ENCODE results near the gene FBXW2.

FBXW2 gene

GRCh38 chr9:120776788-120777187 lies 16.4 kb downstream of the FBXW2 start:
- no peaks in the 10 kb centered on the region for H3K4me1 ChIP-seq (ENCODE audit: control insufficient read depth, insufficient read depth, low read length)
- no peak overlapping the region for H3K9ac ChIP-seq (ENCODE audit: low read depth, low read length)
- peaks cover 8% of the 10 kb centered on the region for H3K36me3 ChIP-seq (ENCODE audit: control insufficient read depth, insufficient read depth, low read length)

GRCh38 chr9:120775859-120776258 lies 17.4 kb downstream of the FBXW2 start:
- H3K4me1 ChIP-seq (ENCODE audit: control insufficient read depth, insufficient read depth, low read length) = no peaks in the 10 kb centered on the region
- H3K36me3 ChIP-seq (ENCODE audit: control insufficient read depth, insufficient read depth, low read length) = peaks cover 11% of the 10 kb centered on the region
- H3K27me3 ChIP-seq (ENCODE audit: control insufficient read depth, insufficient read depth, low read length) = no peaks in the 10 kb centered on the region
- H3K9ac ChIP-seq (ENCODE audit: low read depth, low read length) = no peak overlapping the region
- no peak overlapping the region for H3K4me3 ChIP-seq (ENCODE audit: low read depth, low read length)
- H3K9me3 ChIP-seq (ENCODE audit: control insufficient read depth, insufficient read depth, low read length) = no peaks in the 10 kb centered on the region

More at GRCh38 chr9:120776788-120777187, 16.4 kb downstream of the FBXW2 start:
- Histone ChIP-seq H3K4me3 (ENCODE audit: low read depth, low read length) (no peak overlapping the region), H3K9me3 (ENCODE audit: control insufficient read depth, insufficient read depth, low read length) (no peaks in the 10 kb centered on the region), H3K27me3 (ENCODE audit: control insufficient read depth, insufficient read depth, low read length) (no peaks in the 10 kb centered on the region)

GRCh38 chr9:120774719-120775118 lies 18.5 kb downstream of the FBXW2 start:
- H3K27me3 ChIP-seq (ENCODE audit: control insufficient read depth, insufficient read depth, low read length) = no peaks in the 10 kb centered on the region
- peaks cover 11% of the 10 kb centered on the region for H3K36me3 ChIP-seq (ENCODE audit: control insufficient read depth, insufficient read depth, low read length)
- no peaks in the 10 kb centered on the region for H3K4me1 ChIP-seq (ENCODE audit: control insufficient read depth, insufficient read depth, low read length)
- H3K9me3 ChIP-seq (ENCODE audit: control insufficient read depth, insufficient read depth, low read length) = no peaks in the 10 kb centered on the region
- no peak overlapping the region for H3K4me3 ChIP-seq (ENCODE audit: low read depth, low read length)
- H3K9ac ChIP-seq (ENCODE audit: low read depth, low read length) = no peak overlapping the region

GRCh38 chr9:120773256-120773655 lies 20.0 kb downstream of the FBXW2 start:
- H3K9me3 ChIP-seq (ENCODE audit: control insufficient read depth, insufficient read depth, low read length) = no peaks in the 10 kb centered on the region
- H3K36me3 ChIP-seq (ENCODE audit: control insufficient read depth, insufficient read depth, low read length) = peaks cover 12% of the 10 kb centered on the region
- no peaks in the 10 kb centered on the region for H3K27me3 ChIP-seq (ENCODE audit: control insufficient read depth, insufficient read depth, low read length)
- no peak overlapping the region for H3K9ac ChIP-seq (ENCODE audit: low read depth, low read length)
- peaks cover 1% of the 10 kb centered on the region for H3K4me1 ChIP-seq (ENCODE audit: control insufficient read depth, insufficient read depth, low read length)
- no peak overlapping the region for H3K4me3 ChIP-seq (ENCODE audit: low read depth, low read length)

- H3K4me3 ChIP-seq (ENCODE audit: low read depth, low read length) = no peak overlapping the region
- H3K9ac ChIP-seq (ENCODE audit: low read depth, low read length) = no peak overlapping the region
- H3K36me3 ChIP-seq (ENCODE audit: control insufficient read depth, insufficient read depth, low read length) = peaks cover 11% of the 10 kb centered on the region
- no peaks in the 10 kb centered on the region for H3K27me3 ChIP-seq (ENCODE audit: control insufficient read depth, insufficient read depth, low read length)
- no peaks in the 10 kb centered on the region for H3K9me3 ChIP-seq (ENCODE audit: control insufficient read depth, insufficient read depth, low read length)
- H3K4me1 ChIP-seq (ENCODE audit: control insufficient read depth, insufficient read depth, low read length) = peaks cover 7% of the 10 kb centered on the region
These were observed 22.3 kb downstream of the FBXW2 start for GRCh38 chr9:120770931-120771330.

- Histone ChIP-seq H3K4me3 (ENCODE audit: low read depth, low read length) (no peak overlapping the region), H3K9ac (ENCODE audit: low read depth, low read length) (no peak overlapping the region), H3K4me1 (ENCODE audit: control insufficient read depth, insufficient read depth, low read length) (peaks cover 7% of the 10 kb centered on the region), H3K9me3 (ENCODE audit: control insufficient read depth, insufficient read depth, low read length) (no peaks in the 10 kb centered on the region), H3K27me3 (ENCODE audit: control insufficient read depth, insufficient read depth, low read length) (no peaks in the 10 kb centered on the region), H3K36me3 (ENCODE audit: control insufficient read depth, insufficient read depth, low read length) (peaks cover 12% of the 10 kb centered on the region)
These were observed 24.3 kb downstream of the FBXW2 start for GRCh38 chr9:120768886-120769285.

GRCh38 chr9:120768247-120768646 lies 25.0 kb downstream of the FBXW2 start:
- Histone ChIP-seq H3K9me3 (ENCODE audit: control insufficient read depth, insufficient read depth, low read length) (no peaks in the 10 kb centered on the region), H3K27me3 (ENCODE audit: control insufficient read depth, insufficient read depth, low read length) (no peaks in the 10 kb centered on the region), H3K4me3 (ENCODE audit: low read depth, low read length) (no peak overlapping the region), H3K9ac (ENCODE audit: low read depth, low read length) (no peak overlapping the region), H3K36me3 (ENCODE audit: control insufficient read depth, insufficient read depth, low read length) (peaks cover 12% of the 10 kb centered on the region), H3K4me1 (ENCODE audit: control insufficient read depth, insufficient read depth, low read length) (peaks cover 7% of the 10 kb centered on the region)

- no peaks in the 10 kb centered on the region for H3K9me3 ChIP-seq (ENCODE audit: control insufficient read depth, insufficient read depth, low read length)
- no peaks in the 10 kb centered on the region for H3K27me3 ChIP-seq (ENCODE audit: control insufficient read depth, insufficient read depth, low read length)
- peaks cover 7% of the 10 kb centered on the region for H3K4me1 ChIP-seq (ENCODE audit: control insufficient read depth, insufficient read depth, low read length)
- peaks cover 12% of the 10 kb centered on the region for H3K36me3 ChIP-seq (ENCODE audit: control insufficient read depth, insufficient read depth, low read length)
- no peak overlapping the region for H3K4me3 ChIP-seq (ENCODE audit: low read depth, low read length)
- no peak overlapping the region for H3K9ac ChIP-seq (ENCODE audit: low read depth, low read length)
These were observed 25.8 kb downstream of the FBXW2 start for GRCh38 chr9:120767451-120767850.

GRCh38 chr9:120765910-120766425 lies 27.2 kb downstream of the FBXW2 start:
- H3K36me3 ChIP-seq (ENCODE audit: control insufficient read depth, insufficient read depth, low read length) = peaks cover 11% of the 10 kb centered on the region

GRCh38 chr9:120764476-120764875 lies 28.7 kb downstream of the FBXW2 start:
- peaks cover 7% of the 10 kb centered on the region for H3K4me1 ChIP-seq (ENCODE audit: control insufficient read depth, insufficient read depth, low read length)
- peaks cover 12% of the 10 kb centered on the region for H3K36me3 ChIP-seq (ENCODE audit: control insufficient read depth, insufficient read depth, low read length)
- no peak overlapping the region for H3K9ac ChIP-seq (ENCODE audit: low read depth, low read length)
- no peaks in the 10 kb centered on the region for H3K9me3 ChIP-seq (ENCODE audit: control insufficient read depth, insufficient read depth, low read length)
- H3K27me3 ChIP-seq (ENCODE audit: control insufficient read depth, insufficient read depth, low read length) = no peaks in the 10 kb centered on the region
- H3K4me3 ChIP-seq (ENCODE audit: low read depth, low read length) = no peak overlapping the region

More at GRCh38 chr9:120765910-120766425, 27.2 kb downstream of the FBXW2 start:
- H3K4me1 ChIP-seq (ENCODE audit: control insufficient read depth, insufficient read depth, low read length) = peaks cover 7% of the 10 kb centered on the region
- no peaks in the 10 kb centered on the region for H3K27me3 ChIP-seq (ENCODE audit: control insufficient read depth, insufficient read depth, low read length)
- H3K9ac ChIP-seq (ENCODE audit: low read depth, low read length) = no peak overlapping the region
- no peaks in the 10 kb centered on the region for H3K9me3 ChIP-seq (ENCODE audit: control insufficient read depth, insufficient read depth, low read length)
- no peak overlapping the region for H3K4me3 ChIP-seq (ENCODE audit: low read depth, low read length)

- Histone ChIP-seq H3K27me3 (ENCODE audit: control insufficient read depth, insufficient read depth, low read length) (no peaks in the 10 kb centered on the region), H3K4me3 (ENCODE audit: low read depth, low read length) (no peak overlapping the region), H3K36me3 (ENCODE audit: control insufficient read depth, insufficient read depth, low read length) (peaks cover 7% of the 10 kb centered on the region), H3K9me3 (ENCODE audit: control insufficient read depth, insufficient read depth, low read length) (no peaks in the 10 kb centered on the region), H3K9ac (ENCODE audit: low read depth, low read length) (no peak overlapping the region), H3K4me1 (ENCODE audit: control insufficient read depth, insufficient read depth, low read length) (no peaks in the 10 kb centered on the region)
These were observed 32.2 kb downstream of the FBXW2 start for GRCh38 chr9:120761006-120761405.

GRCh38 chr9:120759755-120760400 lies 33.3 kb downstream of the FBXW2 start:
- Histone ChIP-seq H3K4me3 (ENCODE audit: low read depth, low read length) (no peak overlapping the region), H3K9me3 (ENCODE audit: control insufficient read depth, insufficient read depth, low read length) (no peaks in the 10 kb centered on the region), H3K4me1 (ENCODE audit: control insufficient read depth, insufficient read depth, low read length) (no peaks in the 10 kb centered on the region), H3K27me3 (ENCODE audit: control insufficient read depth, insufficient read depth, low read length) (no peaks in the 10 kb centered on the region), H3K9ac (ENCODE audit: low read depth, low read length) (no peak overlapping the region), H3K36me3 (ENCODE audit: control insufficient read depth, insufficient read depth, low read length) (peaks cover 7% of the 10 kb centered on the region)
